ENCODE measurements around the gene HOXC4. TPM values are rescaled to one million over a fixed set of nuclear protein-coding genes. Genes with fewer than 3 reads are reported as not detected.
"Not testable (repeated sequence)": the region's sequence is repeated elsewhere in the genome, so short reads cannot be mapped to it uniquely, and the experiment has no call there.

Gene HOXC4
- total RNA-seq, 1 donor: under 0.01 TPM

DNA sequence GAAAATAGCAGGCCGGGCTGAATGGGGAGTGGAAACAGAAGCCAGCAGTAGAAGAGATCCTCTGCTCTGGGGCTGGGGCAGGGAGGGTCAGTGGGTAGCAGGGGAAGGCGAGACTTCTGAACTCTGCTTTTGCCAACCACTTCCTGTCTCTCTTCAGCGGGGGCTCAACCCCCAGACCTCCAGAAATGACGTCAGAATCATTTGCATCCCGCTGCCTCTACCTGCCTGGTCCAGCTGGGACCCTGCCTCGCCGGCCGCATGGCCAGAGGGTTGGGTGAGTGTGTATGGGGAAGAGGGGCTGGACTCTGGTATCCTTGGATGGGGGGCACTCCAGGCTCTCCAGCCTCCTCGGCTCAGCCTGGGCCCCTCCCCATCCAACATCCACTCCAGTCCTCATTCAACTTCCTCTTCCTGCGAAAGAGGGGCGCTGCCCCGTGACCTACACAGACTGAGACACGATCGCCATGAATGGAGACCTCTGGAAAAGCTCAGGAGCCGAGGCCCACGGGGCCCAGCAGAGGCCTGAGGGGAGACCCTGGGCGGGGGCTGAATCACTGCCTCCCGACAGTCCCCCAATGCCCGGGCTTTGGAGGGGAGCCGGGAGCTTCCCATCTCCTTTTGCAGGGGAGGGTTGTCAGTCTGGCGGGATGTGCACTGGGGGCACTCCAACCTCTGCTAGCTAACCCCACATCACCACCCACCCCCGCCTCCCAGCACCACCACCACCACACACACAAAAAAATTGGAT, 458 bp upstream of the HOXC4 start:
- DNase-seq (ENCODE audit: low read depth in 2 of 3, low spot score in 2 of 3): no peak

DNA sequence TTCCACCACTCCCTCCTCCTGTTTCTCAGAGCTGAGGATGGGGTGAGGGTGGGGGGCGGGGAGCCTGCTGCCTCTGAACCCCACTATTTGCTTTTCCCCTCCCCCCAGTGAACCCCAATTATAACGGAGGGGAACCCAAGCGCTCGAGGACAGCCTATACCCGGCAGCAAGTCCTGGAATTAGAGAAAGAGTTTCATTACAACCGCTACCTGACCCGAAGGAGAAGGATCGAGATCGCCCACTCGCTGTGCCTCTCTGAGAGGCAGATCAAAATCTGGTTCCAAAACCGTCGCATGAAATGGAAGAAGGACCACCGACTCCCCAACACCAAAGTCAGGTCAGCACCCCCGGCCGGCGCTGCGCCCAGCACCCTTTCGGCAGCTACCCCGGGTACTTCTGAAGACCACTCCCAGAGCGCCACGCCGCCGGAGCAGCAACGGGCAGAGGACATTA, 1.1 kb downstream of the HOXC4 start:
- DNase-seq (ENCODE audit: low read depth in 2 of 3, low spot score in 2 of 3): no peak

DNA sequence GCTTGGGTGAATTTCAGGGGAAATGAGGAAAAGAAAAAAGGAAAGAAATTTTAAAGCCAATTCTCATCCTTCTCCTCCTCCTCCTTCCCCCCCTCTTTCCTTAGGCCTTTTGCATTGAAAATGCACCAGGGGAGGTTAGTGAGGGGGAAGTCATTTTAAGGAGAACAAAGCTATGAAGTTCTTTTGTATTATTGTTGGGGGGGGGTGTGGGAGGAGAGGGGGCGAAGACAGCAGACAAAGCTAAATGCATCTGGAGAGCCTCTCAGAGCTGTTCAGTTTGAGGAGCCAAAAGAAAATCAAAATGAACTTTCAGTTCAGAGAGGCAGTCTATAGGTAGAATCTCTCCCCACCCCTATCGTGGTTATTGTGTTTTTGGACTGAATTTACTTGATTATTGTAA, 1.9 kb downstream of the HOXC4 start:
- DNase-seq (ENCODE audit: low read depth in 2 of 3, low spot score in 2 of 3): no peak

DNA sequence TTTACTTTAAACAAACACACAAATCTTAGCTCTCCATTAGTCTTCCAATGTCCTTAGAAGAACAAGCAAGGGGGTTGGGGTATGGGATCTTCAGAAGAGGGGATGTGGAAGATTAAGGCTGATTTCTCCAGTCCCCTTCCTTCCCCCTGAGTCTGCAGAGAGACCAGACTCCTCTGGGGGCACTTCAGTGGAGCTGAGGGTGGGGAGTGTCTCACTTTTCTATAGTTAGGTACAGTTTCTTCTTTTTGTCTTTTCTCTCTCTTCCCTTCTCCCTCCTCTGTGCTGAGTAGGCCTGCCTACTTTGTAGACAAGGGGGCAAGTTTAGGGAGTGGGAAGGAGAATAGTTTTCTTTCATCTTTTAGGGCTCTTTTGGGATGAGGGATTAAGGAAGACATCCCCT, 2.5 kb downstream of the HOXC4 start:
- no peak for DNase-seq (ENCODE audit: low read depth in 2 of 3, low spot score in 2 of 3)

DNA sequence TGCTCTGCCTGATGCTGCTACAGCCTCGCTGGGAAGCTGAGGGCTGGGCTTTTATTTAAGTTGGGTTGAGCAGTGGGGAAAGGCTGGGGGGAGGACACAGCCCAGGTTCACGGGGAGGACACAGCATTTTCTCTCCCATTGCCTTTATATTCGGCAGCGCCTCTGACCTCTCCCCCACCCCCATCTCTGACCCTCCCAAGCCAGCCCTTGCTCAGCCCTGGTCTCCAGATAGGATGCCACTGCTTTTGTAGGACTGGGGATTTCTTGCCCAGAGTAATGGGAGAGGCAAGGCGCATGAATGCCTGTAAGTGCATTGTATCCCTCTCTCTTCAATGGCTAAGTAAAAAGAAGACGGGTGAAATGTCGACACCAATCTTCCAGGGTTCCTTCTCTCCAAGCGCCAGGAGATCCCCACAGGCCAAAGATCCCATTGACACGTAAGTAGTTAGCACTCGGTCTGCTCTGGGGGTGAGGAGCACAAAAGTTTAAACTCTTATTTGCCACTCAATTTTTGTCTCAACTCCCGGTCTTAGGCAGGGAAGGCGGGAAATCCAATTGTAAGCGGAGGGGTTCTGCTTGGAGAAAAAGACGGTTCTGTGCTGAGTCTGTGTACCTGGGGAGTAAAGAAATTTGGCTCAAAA, 4.6 kb downstream of the HOXC4 start:
- DNase-seq (ENCODE audit: low read depth in 2 of 3, low spot score in 2 of 3): no peak

- DNase-seq (ENCODE audit: low read depth in 2 of 3, low spot score in 2 of 3): no peak
These were observed 6.0 kb downstream of the HOXC4 start for GRCh38 chr12:54059668-54060067.

DNA sequence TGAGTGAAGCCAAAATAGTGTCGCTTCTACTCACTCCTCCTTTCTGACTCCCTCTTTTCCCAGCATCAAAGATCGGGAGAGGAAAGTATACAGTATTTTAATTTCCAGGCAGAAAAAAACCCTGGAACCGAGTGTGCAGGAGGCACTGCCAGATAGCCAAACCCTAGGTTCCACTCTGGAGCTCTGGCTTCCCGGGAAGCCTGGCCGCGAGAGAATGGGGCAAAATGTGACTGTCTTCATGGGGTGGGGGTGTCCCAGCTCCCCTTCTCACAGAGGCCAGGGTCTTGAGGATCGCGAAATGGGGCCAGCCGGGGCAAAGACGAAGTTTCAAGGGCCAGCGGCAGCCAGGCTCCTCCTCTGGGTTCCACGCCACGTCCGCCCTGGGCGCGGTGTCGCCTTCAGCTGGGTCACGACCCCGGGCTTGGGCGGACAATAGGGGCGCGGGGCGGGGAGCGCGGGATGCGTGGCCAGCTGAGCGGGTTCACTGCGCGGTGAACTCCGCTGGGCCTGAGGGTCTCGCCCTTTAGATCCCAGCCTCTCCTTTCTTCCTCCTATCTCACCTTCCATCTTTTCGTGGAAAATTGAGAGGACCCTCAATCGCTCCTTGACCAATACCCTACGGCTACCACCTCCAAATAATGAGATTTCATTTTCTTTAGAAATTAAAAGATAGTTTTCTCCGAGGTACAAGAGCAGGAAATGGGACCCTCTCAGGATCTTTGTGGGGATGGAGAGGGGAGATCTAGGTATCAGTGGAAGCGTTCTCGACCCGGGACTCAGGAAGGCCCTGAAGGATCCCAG, 6.7 kb downstream of the HOXC4 start:
- DNase-seq (ENCODE audit: low read depth in 2 of 3, low spot score in 2 of 3): no peak

DNA sequence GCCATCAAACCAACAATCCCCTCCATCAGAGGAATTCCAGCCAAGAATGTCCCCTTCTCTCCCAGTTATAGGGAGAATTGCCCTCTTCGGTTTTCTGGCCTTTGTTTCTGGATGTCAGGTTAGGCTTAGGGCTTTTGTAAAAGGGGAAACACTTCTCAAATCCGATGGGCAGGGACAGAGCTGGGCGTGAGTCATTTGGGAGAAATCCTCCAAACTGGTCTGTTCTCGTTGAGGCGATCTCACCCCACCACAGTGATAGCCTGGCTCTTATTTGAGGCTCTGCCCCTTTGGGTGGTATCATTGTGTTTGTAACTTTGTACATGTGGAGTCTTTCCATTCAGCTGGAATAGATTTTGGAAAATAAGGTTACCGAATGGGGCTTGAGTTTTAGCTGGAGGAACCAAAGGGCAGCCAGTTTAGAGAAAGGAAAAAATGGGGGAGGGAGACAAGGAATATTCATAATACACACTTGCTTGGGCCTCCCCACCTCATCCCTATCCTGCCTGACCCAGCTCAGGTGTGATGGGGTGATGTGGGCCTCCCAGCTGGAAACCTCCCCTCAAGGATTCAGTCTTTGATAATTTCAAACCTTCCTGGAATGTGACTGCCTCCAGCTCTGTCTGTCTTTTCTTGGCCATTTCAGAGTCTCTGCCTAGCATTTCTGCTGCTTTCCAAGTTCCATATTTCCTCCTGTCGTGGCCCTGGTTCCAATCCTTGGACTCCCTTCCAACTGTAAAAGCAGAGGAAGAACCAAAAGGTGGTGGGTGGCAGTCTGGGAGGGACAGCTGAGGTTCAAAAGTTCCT, 7.5 kb downstream of the HOXC4 start:
- DNase-seq (ENCODE audit: low read depth in 2 of 3, low spot score in 2 of 3): no peak

DNA sequence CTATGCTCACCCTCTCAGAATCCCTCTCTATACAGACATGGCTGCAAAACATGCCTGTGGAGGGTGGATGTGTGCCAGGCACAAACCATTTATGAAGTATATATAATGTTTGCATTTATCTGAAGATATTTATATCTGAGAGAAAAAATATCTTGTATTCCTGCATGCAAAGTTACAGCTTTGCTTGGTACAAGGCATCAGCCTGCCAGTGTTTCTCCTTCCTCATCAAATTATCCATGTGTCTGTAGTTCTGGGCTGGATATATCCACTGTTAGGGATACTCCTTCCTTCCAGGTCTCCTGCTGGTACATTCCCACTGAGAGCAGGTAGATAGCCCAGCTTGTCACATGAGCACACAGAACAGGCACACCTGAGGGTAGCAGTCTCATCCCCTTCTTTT, 12.0 kb downstream of the HOXC4 start:
- DNase-seq (ENCODE audit: low read depth in 2 of 3, low spot score in 2 of 3): no peak

- no peak for DNase-seq (ENCODE audit: low read depth in 2 of 3, low spot score in 2 of 3)
These were observed 12.8 kb downstream of the HOXC4 start for GRCh38 chr12:54066408-54066807.

- no peak for DNase-seq (ENCODE audit: low read depth in 2 of 3, low spot score in 2 of 3)
These were observed 14.9 kb downstream of the HOXC4 start for GRCh38 chr12:54068418-54069070.

DNA sequence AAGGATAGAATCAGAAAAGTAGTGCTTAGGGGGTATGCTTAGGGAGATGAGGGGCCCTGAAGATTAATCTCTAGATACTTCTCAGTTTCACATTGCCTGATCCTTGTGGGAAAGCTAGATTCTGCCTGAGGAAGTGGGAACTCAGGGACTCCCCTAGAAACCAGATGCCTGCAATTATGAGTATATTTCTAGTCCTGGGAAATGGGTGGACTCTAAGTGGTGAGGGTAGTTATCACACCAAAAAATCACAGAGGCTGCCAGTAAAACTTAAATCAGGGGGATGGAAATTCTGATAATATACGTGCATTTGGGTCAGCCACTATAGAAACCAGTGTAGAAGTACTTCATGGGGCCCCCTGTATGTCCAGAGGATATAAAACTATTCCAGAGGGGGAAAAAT, 18.3 kb downstream of the HOXC4 start:
- no peak for DNase-seq (ENCODE audit: low read depth in 2 of 3, low spot score in 2 of 3)

DNA sequence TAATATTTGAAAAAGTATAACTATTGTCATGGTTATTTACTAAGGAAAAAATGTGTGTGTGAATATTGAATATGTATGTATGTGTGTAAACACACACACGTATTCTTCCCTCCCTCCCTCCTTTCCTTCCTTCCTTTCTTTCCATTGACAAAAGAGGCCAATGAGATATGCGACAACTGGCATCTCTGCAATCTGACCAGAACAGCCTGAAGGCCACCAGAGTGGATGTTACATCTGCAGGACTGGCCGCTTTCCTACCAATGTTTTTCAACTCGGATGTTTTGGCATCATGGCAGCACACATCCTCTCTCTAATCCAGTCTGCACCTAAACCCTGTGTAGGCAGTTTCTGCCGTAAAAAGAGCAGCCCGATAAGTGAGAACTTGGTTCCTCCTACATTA, 20.7 kb downstream of the HOXC4 start:
- DNase-seq (ENCODE audit: low read depth in 2 of 3, low spot score in 2 of 3): no peak

GRCh38 chr12:54075409-54075808, 21.8 kb downstream of the HOXC4 start:
- no peak for DNase-seq (ENCODE audit: low read depth in 2 of 3, low spot score in 2 of 3)

DNA sequence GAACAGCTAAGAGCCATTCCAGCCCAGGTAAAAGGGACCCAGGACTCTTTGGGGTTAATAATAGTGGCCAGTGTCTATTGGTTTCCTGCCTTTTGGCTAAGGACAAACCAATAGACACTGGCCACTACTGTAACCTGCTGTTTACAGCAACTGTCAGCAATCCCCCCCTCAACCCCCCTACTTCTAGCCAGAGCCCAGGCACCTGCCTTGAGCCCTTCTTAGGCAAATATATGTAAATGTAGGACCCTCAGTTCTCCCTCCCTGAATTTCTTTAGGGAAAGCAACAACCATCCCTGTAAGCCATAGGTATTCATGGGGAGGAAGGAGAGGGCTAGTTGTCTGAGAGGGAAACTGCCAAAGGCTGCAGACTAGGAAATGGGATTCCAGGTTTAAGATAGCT, 22.3 kb downstream of the HOXC4 start:
- DNase-seq (ENCODE audit: low read depth in 2 of 3, low spot score in 2 of 3): no peak

DNA sequence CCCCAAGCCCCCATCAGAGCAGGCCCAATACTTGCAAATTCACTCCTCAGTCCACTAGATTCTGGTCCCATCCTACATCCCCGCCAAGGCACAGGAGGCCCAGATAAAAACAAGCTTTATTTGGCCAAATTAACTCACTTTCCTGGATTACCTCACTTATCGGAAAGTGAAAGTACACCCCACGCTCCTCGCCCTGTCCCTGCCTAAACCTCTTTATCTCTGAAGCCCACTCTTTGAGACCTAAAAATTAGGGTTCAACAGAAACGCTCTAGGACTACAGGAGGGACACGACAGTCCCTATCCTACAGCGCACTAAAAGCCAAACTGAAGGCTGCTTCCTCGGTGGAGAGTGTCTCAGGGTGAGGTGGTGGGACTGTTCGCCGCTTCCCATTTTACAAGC, 24.2 kb downstream of the HOXC4 start:
- not testable (repeated sequence) for DNase-seq (ENCODE audit: low read depth in 2 of 3, low spot score in 2 of 3)

DNA sequence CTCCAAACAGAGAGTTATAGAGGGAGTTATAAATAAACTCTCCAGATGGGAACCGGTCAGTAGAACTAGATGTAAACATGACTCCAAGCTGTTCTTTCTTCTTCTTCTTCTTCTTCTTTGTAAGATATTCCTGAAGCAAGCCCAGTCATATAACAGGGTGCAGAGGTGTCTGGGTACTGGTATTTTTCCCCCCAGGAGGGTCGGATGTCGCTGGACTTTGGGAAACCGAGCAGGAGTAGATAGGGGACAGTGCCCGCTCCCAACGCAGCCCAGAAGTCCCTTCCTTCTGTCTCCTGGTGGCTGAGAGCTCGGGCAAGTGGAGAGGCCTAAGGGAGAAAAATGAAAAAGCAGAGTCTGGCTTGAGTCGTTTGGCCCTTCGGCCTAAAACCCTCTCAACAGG, 25.5 kb downstream of the HOXC4 start:
- DNase-seq (ENCODE audit: low read depth in 2 of 3, low spot score in 2 of 3): not testable (repeated sequence)

DNA sequence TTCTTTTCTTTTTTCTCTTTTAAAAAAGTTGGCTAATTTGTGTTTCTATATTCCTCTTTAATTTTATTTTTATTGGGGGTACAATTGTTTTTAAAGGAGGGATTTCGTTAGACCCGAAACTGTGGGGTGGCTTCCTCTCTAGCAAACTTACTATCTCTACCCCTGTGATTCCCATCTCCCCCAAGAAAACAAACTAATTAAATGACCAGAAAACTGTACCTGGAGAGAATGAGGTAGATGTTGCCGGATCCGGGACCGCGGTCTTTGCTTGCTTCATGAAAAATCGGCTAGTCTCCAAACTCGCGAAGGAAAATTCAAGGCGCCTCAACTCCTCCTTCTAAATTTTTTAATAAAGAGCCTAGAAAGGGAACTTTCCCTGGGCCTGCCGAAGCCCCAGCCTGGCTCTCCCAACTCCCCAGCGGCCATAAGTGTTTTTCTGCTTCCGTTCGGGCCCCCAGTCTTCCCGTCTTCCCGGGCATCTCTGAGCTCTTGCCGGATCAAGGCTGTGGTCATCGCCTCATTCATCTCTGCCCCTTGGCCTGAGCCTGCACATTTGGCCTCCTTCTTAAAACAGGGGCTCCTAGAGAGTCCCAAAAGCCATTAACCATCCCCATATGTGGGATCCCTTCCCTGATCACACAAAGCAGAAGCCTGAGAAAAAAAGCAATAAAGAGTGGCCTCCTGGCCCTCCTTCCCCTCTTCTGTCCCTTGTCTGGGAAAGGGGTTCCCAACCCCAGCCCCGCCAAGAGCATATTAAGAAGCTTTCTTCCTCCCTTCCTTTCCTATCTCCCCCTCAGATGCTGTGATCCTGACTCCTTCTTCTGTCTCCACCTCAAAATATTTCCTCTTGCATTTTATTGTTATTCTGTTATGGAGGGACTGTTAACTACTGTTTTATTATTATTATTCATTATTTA, 26.6 kb downstream of the HOXC4 start:
- DNase-seq (ENCODE audit: low read depth in 2 of 3, low spot score in 2 of 3): not testable (repeated sequence)

DNA sequence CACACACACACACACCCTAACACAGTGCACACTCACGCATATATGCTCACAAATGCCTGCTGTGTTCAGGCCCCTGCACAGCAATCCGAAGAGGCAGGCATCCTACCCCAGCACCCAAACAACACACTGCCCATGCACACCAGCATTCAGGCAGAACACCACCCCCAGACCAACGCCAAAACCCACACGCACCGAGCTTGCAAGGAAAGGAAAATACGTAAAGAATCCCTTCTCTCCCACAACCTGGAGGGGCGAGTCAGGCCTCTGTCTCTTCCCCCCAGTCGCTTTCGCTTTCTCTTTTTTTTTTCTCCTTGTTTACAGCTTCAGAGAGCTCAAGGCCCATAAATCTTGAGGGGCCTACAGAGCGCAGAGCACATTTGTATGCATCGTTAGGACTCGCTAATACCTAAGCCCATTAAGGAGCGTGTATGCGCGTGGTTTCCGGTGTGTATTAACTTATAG, 27.4 kb downstream of the HOXC4 start:
- DNase-seq (ENCODE audit: low read depth in 2 of 3, low spot score in 2 of 3): peak; percentile 4 to 57 (median 46)

Measured in hematopoietic multipotent progenitor cell (in vitro differentiated cells).